Muscle of leg (tissue), 11 donors: Measurements from ENCODE around the gene ZNHIT2. TPM values are rescaled to one million over a fixed set of nuclear protein-coding genes. Genes with fewer than 3 reads are reported as not detected.
"Not testable (repeated sequence)": the region's sequence is repeated elsewhere in the genome, so short reads cannot be mapped to it uniquely, and the experiment has no call there.

Source experiments
- DNase-seq: peaks from one replicate; pipeline ENCODE4 v3.0.0; 2013
- H3K27ac ChIP-seq: one replicate; pipeline ENCODE4 v1.5.1; 2013; ENCODE audit warnings: mild to moderate bottlenecking, low read length, control low read depth
- H3K27me3 ChIP-seq: one replicate; pipeline ENCODE4 v1.6.1; 2013; ENCODE audit warnings: low read length; ENCODE audit not compliant: control insufficient read depth, insufficient read depth
- H3K36me3 ChIP-seq: one replicate; pipeline ENCODE4 v1.6.1; 2013; ENCODE audit warnings: low read length; ENCODE audit not compliant: control insufficient read depth, insufficient read depth
- H3K4me1 ChIP-seq: one replicate; pipeline ENCODE4 v1.6.1; 2013; ENCODE audit warnings: low read length; ENCODE audit not compliant: control insufficient read depth, insufficient read depth
- H3K4me3 ChIP-seq: one replicate; pipeline ENCODE4 v1.5.1; 2013; ENCODE audit warnings: low read length, control low read depth
- H3K9me3 ChIP-seq: replicated peaks from 2 replicates; pipeline ENCODE4 v1.6.1; 2013; ENCODE audit warnings: low read depth, low read length; ENCODE audit not compliant: control insufficient read depth
- WGBS: methylation state at CpG from one replicate; pipeline ENCODE4 v1.1.5; 2013; ENCODE audit warnings: missing lambda C conversion rate; ENCODE audit not compliant: insufficient coverage; 5-methylcytosine and 5-hydroxymethylcytosine counted together
- polyA plus RNA-seq, 8 donors: library from polyadenylated mRNA; unstranded; fragments of 120-200 nt; gene quantifications; one replicate each; pipeline versions ENCODE4 v1.2.1 to v1.2.3, GENCODE V29; 2013; ENCODE audit warnings: inconsistent platforms in 1 of 8, low replicate concordance in 1 of 8; ENCODE audit not compliant: insufficient read length in 8 of 8, insufficient read depth in 1 of 8
- total RNA-seq: library from RNA; stranded (reverse); fragments of 120-200 nt; gene quantifications from one replicate; pipeline ENCODE4 v1.2.4, GENCODE V29; 2013

Gene ZNHIT2
- total and polyA plus RNA-seq, 9 donors: 4.2 to 6.0 (median 4.8) TPM

DNA sequence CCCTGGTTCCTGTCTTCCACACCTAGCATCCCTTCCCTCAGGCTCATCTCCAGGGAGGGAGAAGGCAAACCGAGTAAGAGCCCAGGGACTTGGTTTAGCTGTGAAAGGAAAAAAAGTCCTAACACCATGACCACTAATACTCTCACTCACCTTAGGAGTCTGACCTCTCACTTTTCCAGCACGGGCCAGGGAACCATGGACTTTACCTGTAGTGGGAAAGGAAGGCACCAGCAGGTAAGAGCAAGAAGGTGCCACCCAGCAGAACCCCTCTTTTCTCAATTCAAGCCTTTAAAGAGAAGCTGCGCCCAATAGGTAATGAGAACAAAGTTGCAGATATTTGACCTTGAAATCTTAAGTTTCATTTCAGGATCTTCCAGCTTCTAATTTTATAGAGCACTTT, 3.3 kb upstream of the ZNHIT2 start:
- H3K9me3 ChIP-seq: no peaks in the 10 kb centered on the region
- no CpG with 5 or more reads among the region's 3 CpGs for WGBS
- H3K27ac ChIP-seq: peak overlapping the region; percentile 96
- no peak for DNase-seq
- peaks cover 31% of the 10 kb centered on the region for H3K4me1 ChIP-seq
- peak overlapping the region; percentile 90 for H3K4me3 ChIP-seq
- peaks cover 57% of the 10 kb centered on the region for H3K36me3 ChIP-seq
- H3K27me3 ChIP-seq: no peaks in the 10 kb centered on the region

DNA sequence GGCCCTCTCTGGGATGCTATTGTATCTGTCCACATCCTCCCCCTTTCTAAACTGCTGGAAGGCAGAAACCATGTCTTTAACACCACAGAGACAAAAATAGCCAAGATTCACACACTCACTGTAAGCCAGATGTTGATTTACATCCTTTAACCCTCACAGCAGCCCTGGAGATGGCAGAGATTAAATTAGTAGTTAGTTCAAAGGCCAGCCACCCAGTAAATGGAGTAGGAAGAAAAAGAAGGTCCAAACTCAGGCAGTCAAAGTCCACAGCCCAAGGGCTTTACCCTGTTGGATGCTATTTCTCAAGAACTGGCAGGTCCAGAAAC, 2.1 kb upstream of the ZNHIT2 start:
- H3K4me1 ChIP-seq: peaks cover 31% of the 10 kb centered on the region
- no peak for DNase-seq
- no peaks in the 10 kb centered on the region for H3K9me3 ChIP-seq
- H3K27me3 ChIP-seq: no peaks in the 10 kb centered on the region
- peaks cover 55% of the 10 kb centered on the region for H3K36me3 ChIP-seq
- H3K4me3 ChIP-seq: no peak overlapping the region
- no peak overlapping the region for H3K27ac ChIP-seq

DNA sequence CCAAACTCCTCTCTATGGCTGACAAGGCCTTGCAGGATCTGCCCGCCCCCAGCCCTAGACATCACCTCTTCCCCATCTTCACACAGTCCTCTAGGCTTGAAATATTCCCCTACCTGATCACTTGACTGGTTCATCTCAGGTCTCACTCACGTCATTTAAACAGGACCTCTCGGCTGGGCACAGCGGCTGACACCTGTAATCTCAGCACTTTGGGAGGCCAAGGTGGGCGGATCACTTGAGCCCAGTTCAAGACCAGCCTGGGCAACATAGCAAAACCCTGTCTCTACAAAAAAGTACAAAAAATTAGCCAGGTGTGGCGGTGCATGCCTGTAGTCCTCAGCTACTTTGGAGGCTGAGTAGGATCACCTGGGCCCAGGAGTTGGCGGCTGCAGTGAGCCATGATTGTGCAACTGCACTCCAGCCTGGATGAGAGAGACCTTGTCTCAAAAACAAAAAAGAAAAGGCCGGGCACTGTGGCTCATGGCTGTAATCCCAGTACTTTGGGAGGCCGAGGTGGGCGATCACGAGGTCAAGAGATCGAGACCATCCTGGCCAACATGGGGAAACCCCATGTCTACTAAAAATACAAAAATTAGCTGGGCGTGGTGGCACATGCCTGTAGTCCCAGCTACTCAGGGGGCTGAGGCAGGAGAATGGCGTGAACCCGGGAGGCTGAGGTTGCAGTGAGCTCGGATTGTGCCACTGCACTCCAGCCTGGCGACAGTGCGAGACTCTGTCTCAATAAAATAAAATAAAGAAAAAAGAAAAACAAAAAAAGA, 1.6 kb upstream of the ZNHIT2 start:
- H3K27ac ChIP-seq, DNase-seq, H3K9me3 ChIP-seq, H3K27me3 ChIP-seq, H3K4me3 ChIP-seq: not testable (repeated sequence)
- Histone ChIP-seq H3K36me3 (peaks cover 50% of the 10 kb centered on the region), H3K4me1 (peaks cover 31% of the 10 kb centered on the region)
- WGBS: 83% methylated on average over 14 of the region's 18 CpGs

DNA sequence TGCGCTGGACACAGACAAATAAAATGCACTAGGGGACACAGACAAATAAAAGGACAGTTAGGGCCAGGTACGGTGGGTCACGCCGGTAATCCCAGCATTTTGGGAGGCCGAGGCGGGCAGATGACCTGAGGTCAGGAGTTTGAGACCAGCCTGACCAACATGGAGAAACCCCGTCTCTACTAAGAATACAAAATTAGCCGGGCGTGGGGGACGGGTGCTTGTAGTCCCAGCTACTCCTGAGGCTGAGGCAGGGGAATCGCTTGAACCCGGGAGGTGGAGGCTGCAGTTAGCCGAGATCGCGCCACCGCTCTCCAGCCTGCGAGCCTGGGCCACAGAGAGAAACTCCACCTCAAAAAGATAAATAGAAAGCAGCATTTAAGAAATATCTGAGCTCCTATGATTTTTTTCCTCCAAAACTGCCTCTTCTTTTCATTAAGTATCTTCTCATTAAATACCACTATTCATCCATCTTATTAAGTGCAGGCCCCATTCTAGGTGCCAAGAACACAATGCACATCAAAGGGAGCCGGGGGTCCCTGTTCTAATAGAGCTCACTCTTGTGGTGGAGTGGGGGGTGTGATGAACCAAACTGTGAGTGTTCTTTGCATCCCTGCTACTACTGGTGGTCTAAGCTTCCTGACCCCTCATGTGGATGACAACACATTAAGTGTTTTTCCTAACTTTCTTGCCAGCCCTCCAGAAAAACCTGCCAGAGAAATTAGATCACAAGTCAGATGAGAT, 766 bp upstream of the ZNHIT2 start:
- peaks cover 38% of the 10 kb centered on the region for H3K4me1 ChIP-seq

DNA sequence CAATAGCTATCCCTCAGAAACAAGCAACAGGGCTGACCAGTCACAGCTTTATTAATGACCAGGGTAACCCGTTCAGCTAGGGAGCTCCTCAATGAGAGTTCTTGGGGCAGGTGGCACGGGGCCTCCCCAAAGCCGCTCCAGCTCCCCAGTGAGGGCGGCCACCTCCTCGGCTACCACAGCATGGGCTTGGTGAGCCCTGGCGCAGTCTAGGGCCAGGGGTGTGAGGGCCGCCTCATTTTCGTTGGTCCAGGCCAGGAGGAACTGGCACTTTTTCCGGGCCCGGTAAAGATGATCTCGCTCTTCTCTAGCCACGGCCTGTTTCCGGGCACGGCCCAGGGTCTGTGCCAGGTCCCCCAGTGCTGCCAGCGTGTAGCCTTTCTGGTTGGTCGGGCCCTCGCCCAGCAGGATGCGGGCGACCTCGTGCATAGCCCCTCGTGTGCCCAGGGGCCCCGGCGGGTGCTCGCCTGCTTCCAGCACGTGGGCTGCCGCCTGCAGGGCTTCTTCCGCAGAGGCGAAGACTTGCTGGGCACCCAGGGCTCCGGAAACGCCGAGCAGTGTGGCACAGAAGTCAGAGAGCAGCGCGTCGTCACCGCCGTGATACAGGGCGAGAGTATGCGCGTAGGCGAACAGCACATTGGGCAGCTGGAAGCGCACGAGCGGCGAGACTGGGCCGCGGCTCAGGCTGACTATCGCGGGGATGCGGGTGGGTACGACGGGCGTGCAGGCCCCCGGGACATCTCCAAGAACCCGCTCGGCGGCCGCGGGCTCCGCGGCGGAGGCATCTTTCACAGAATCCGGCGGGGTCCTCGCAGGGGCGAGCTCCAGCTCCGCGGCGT, 913 bp downstream of the ZNHIT2 start:
- H3K27me3 ChIP-seq: peaks cover 7% of the 10 kb centered on the region
- peak overlapping the region; percentile 94 for H3K4me3 ChIP-seq
- no peak for DNase-seq
- no peaks in the 10 kb centered on the region for H3K9me3 ChIP-seq
- peaks cover 47% of the 10 kb centered on the region for H3K4me1 ChIP-seq
- no peak overlapping the region for H3K27ac ChIP-seq
- WGBS: 23% methylated on average over 68 of the region's 68 CpGs
- H3K36me3 ChIP-seq: peaks cover 50% of the 10 kb centered on the region

More for the DNA sequence above, 766 bp upstream of the ZNHIT2 start:
- H3K4me3 ChIP-seq: no peak overlapping the region
- DNase-seq: no peak
- peak overlapping the region; percentile 64 for H3K27ac ChIP-seq
- peaks cover under 1% of the 10 kb centered on the region for H3K27me3 ChIP-seq
- H3K36me3 ChIP-seq: peaks cover 50% of the 10 kb centered on the region
- 85% methylated on average over 16 of the region's 18 CpGs for WGBS
- H3K9me3 ChIP-seq: no peaks in the 10 kb centered on the region

DNA sequence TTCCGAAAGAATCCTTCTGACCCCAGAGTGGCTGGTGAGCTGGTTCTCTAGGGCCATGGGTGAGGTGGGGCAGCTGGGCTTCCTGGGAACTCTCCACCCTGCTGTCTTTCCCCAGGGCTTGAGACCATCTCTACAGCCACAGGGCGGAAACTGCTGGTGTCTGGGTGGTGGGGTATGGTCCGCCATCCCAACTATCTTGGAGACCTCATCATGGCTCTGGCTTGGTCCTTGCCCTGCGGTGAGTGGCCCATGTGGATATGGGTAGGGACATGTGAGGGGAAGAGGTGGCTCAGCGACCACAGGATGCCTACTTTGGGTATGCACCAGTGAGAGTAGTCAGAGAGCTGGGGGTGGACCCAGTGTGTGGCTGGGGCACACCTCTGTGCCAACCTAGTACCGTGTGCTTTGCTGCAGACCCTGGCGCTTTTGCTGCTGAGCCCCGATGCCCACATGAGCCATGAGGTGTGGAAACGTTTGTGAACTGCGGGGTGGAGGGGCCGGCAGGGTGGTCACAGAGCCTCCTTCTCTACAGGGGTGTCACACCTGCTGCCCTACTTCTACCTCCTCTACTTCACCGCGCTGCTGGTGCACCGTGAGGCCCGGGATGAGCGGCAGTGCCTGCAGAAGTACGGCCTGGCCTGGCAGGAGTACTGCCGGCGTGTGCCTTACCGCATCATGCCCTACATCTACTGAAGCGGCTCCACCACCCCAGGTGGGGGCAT, 2.0 kb downstream of the ZNHIT2 start:
- Histone ChIP-seq H3K27me3 (peaks cover 7% of the 10 kb centered on the region), H3K27ac (no peak overlapping the region), H3K9me3 (no peaks in the 10 kb centered on the region), H3K4me3 (no peak overlapping the region), H3K4me1 (peaks cover 43% of the 10 kb centered on the region), H3K36me3 (peaks cover 43% of the 10 kb centered on the region)
- WGBS: 96% methylated on average over 16 of the region's 21 CpGs
- DNase-seq: no peak

- DNase-seq: no peak
- peaks cover 7% of the 10 kb centered on the region for H3K27me3 ChIP-seq
- peaks cover 38% of the 10 kb centered on the region for H3K36me3 ChIP-seq
- 91% methylated on average over 10 of the region's 11 CpGs for WGBS
- H3K4me1 ChIP-seq: peaks cover 45% of the 10 kb centered on the region
- H3K9me3 ChIP-seq: no peaks in the 10 kb centered on the region
- H3K27ac ChIP-seq: no peak overlapping the region
- no peak overlapping the region for H3K4me3 ChIP-seq
Observed at GRCh38 chr11:65114538-65115171, 2.8 kb downstream of the ZNHIT2 start.

DNA sequence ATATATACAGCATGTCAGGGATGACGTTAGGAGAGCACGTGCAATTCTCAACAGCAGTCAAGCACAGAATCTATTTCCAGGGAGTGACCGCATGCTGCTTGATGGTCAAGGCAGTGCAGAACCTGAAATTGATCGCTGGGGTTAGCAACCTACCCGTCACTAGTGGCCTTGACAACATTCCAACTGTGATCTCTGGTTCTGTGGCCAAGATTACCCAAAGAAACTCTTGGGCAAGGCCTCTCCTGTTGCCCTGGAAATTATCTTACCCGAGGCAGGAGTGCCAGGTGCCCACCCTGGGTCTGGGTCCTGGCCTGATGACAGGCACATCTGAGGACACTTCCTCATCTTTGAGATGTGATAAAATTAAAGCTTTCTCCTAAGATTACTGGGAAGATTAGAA, 3.7 kb downstream of the ZNHIT2 start:
- Histone ChIP-seq H3K27me3 (peaks cover 7% of the 10 kb centered on the region), H3K4me1 (peaks cover 45% of the 10 kb centered on the region), H3K4me3 (no peak overlapping the region), H3K27ac (no peak overlapping the region), H3K36me3 (peaks cover 38% of the 10 kb centered on the region), H3K9me3 (no peaks in the 10 kb centered on the region)
- 81% methylated on average over 4 of the region's 6 CpGs for WGBS
- DNase-seq: no peak

DNA sequence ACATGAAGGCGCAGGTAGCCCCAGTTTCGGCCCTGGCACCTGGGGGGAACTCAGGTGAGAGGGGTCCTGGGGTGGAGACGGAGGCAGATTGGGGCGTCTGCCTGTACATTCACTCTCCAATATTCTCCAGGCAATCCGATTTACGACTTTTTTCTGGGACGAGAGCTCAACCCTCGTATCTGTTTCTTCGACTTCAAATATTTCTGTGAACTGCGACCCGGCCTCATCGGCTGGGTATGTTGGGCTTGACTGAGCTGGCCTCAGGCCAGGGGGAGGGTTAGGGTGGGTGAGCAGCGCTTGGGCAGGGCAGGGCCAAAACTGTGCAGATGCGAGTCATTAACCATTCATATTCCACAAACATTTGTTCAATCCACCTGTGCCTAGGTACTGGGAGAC, 4.1 kb downstream of the ZNHIT2 start:
- peak overlapping the region; percentile 58 for H3K4me3 ChIP-seq
- no peak for DNase-seq
- 6% methylated on average over 6 of the region's 14 CpGs for WGBS
- no peak overlapping the region for H3K27ac ChIP-seq
- peaks cover 7% of the 10 kb centered on the region for H3K27me3 ChIP-seq
- peaks cover 45% of the 10 kb centered on the region for H3K4me1 ChIP-seq
- H3K36me3 ChIP-seq: peaks cover 37% of the 10 kb centered on the region
- H3K9me3 ChIP-seq: no peaks in the 10 kb centered on the region
